ENCODE results near the gene SLC7A7. TPM values are rescaled to one million over a fixed set of nuclear protein-coding genes. Genes with fewer than 3 reads are reported as not detected.

The SLC7A7 gene
- 4.1 and 7.2 TPM in 2 replicates for total RNA-seq

GRCh38 chr14:22814941-22815713 lies at the start of gene SLC7A7:
Gene SLC7A7 (minus strand): TSS chr14:22815435. CDS start chr14:22813398, 2,037 bp downstream.

GRCh38 chr14:22836301-22837113 lies 21.3 kb upstream of the SLC7A7 start, which contains the start of gene MMP14:
Gene MMP14 (plus strand): TSS chr14:22836585. CDS start chr14:22836818, 233 bp downstream.

GRCh38 chr14:22829661-22830442 lies 14.6 kb upstream of the SLC7A7 start, which contains the start of gene MRPL52:
Gene MRPL52 (plus strand): TSS chr14:22829887. CDS start chr14:22829913, 26 bp downstream.

GRCh38 chr14:22766457-22767322 lies 48.5 kb downstream of the SLC7A7 start, which contains the start of gene OXA1L:
Gene OXA1L (plus strand): TSS chr14:22766688. CDS start chr14:22766702, 14 bp downstream.

Other genes starting within 250 kb of the SLC7A7 start
- 545 and 605 TPM in 2 replicates for gene DAD1, start 226.2 kb downstream of the SLC7A7 start, total RNA-seq
- gene ABHD4, start 217.1 kb downstream of the SLC7A7 start, total RNA-seq: 7.2 and 19.4 TPM in 2 replicates
- gene OR6J1, start 171.1 kb downstream of the SLC7A7 start, total RNA-seq: not detected in 2 replicates
- gene OXA1L, start 48.7 kb downstream of the SLC7A7 start, total RNA-seq: 78.9 and 102 TPM in 2 replicates
- gene MRPL52, start 14.5 kb upstream of the SLC7A7 start, total RNA-seq: 32.3 and 51.8 TPM in 2 replicates
- gene MMP14, start 21.1 kb upstream of the SLC7A7 start, total RNA-seq: 238 and 248 TPM in 2 replicates
- gene LRP10, start 56.3 kb upstream of the SLC7A7 start, total RNA-seq: 104 and 155 TPM in 2 replicates
- gene REM2, start 67.8 kb upstream of the SLC7A7 start, total RNA-seq: not detected in 2 replicates
- gene RBM23, start 103.7 kb upstream of the SLC7A7 start, total RNA-seq: 35.9 and 76.6 TPM in 2 replicates
- gene PRMT5, start 113.9 kb upstream of the SLC7A7 start, total RNA-seq: 59.1 and 85.4 TPM in 2 replicates
- 20.6 and 49.9 TPM in 2 replicates for gene HAUS4, start 141.7 kb upstream of the SLC7A7 start, total RNA-seq
- gene AJUBA, start 167.1 kb upstream of the SLC7A7 start, total RNA-seq: 28.0 and 32.2 TPM in 2 replicates
- 5.7 and 5.8 TPM in 2 replicates for gene C14orf93, start 194.7 kb upstream of the SLC7A7 start, total RNA-seq
- 255 and 277 TPM in 2 replicates for gene PSMB5, start 219.5 kb upstream of the SLC7A7 start, total RNA-seq
- gene PSMB11, start 226.8 kb upstream of the SLC7A7 start, total RNA-seq: not detected in 2 replicates
- 3.2 and 4.1 TPM in 2 replicates for gene CDH24, start 242.1 kb upstream of the SLC7A7 start, total RNA-seq

All from cardiac atrium fibroblast (primary cell).